HG03342 (cell line): ENCODE data around the gene CHRNA1.

Experiments
- ATAC-seq: cut with Tn5 transposase; IDR thresholded peaks from one replicate; pipeline ENCODE4 v1.9.1; 2021; ENCODE audit warnings: mild to moderate bottlenecking, moderate library complexity; ENCODE audit not compliant: unreplicated experiment

The CHRNA1 gene

DNA sequence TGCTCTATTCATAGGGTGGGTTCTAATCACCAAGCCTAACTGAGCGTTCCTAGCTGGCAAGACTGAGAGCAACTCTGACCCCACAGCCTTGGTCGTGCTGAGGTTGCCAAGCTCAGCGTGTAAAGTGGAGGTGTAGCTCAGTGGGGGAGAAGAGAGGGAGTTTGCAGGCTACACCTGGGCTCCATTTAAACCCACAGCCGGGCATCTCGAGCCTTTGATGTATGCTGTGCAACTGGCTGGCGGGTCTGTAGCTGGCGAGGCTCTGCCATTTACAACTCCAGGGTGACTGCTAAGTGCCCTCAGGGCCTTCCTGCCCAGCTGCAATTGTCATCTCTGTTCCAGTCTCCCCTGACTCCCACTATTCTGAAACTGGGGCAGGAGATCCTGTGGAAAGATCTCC lies 20.0 kb upstream of the CHRNA1 start:
- no peak for ATAC-seq

DNA sequence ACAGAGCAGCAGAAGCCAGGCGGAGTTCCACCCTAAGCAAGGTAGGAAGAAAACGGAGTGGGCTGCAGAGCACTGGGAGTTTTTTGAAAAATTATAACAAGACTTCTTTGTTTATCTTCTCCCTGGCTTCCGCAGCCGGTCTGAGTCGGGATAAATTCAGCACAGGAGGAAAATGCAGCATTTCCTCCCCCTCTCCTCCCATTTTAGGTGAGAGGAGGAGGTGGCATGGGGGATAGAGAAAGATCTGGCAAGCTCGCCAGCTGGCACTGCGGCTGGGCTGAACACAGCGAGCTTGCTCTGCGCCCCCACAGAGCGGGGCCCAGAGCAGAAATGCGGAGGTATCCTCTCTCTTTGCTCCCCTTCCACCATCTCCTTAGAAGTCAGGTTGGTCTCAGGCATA lies 17.7 kb upstream of the CHRNA1 start:
- no peak for ATAC-seq

DNA sequence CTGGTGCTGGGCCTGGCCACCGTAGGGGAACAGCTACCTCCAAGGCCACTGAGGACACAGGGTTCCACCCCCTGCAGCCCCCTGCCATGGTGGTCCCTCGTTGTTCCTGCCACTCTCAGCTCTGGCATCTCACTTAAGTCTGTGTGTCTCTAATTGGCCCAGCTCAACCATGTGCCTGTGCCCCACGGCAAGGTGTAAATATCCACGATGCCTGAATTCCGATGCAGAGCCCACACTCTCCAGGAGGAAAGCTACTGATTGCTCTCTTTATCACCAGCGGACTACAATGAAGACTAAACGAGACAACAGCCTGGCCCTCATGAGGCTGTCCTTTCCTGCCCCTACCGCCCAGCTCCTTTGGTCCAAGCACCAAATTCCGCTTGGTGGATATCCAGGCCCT lies 17.0 kb upstream of the CHRNA1 start:
- ATAC-seq = no peak

DNA sequence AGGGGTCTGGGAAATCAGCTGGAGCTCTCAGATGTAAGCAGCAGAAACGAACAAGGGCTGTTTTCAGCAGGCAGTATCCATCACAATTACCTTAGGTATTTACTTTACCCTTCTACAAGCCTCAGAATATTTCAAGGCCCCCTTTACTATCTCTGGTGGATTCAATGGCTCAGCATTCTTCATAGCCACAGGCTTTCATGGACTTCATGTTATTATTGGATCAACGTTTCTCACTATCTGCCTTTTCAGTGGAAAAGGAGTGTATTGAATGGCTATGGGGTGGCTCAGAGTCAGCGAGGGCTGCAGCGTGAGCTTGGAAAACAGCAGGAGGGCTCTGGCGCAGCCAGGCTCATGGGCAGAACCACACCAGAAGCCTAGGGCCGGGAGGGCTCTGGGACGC lies 16.6 kb upstream of the CHRNA1 start:
- no peak for ATAC-seq

DNA sequence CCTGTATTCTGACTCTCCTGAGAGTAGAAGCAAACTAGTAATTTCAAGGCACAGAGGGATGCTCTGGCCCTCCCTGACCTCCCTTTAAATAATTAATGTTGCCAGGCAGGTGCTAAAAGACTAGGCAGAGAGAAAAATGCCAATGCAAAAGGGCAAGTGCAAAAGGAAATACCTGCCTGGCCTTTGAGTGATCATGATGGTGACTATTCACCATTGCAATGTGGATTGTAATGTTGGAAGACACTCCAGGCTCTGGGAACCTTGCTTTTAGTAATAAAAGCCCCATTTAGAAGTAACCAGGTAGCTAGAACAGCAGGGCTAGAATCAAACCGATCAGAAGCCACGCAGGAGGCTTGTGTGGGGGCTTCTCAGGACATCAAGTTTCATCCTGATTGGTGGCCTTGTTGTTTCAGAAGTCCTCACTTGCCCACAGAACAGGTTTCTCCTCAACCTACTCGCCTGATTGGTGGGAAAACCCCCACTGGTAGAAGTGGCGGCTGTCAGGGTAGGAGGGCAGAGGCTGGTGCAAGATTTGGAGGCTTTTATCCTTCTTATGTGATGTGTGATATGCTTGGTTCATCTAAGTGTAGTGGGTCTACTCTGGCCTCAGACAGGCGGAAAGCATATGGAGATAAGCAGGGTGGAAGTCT lies 16.0 kb upstream of the CHRNA1 start:
- ATAC-seq = no peak

DNA sequence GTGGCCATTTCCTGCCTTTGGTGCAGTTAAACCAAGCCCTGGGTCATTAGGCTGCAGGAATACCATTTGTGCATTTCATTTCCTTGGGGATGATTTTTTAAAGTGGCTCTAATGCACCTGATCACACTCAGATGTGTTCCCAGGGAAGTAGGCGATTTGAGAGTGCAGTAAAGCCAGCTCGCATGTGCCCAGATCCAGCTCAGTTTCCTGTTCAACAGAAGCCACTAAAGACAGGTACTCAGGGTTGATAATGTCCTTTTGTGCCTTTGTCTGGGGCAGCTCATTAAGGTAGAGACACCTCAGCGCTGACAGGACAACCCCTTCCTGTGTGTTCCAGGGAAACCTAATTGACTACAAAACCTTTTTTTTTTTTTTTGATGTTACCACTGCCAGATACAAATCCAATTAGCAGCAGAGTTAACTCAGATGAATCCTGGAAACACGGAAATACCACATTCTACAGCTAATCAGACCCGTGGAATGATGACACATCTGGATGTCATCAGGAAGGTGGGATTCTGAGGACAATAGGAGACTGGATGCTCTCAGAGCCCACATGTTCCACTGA lies 15.2 kb upstream of the CHRNA1 start:
- ATAC-seq = no peak

DNA sequence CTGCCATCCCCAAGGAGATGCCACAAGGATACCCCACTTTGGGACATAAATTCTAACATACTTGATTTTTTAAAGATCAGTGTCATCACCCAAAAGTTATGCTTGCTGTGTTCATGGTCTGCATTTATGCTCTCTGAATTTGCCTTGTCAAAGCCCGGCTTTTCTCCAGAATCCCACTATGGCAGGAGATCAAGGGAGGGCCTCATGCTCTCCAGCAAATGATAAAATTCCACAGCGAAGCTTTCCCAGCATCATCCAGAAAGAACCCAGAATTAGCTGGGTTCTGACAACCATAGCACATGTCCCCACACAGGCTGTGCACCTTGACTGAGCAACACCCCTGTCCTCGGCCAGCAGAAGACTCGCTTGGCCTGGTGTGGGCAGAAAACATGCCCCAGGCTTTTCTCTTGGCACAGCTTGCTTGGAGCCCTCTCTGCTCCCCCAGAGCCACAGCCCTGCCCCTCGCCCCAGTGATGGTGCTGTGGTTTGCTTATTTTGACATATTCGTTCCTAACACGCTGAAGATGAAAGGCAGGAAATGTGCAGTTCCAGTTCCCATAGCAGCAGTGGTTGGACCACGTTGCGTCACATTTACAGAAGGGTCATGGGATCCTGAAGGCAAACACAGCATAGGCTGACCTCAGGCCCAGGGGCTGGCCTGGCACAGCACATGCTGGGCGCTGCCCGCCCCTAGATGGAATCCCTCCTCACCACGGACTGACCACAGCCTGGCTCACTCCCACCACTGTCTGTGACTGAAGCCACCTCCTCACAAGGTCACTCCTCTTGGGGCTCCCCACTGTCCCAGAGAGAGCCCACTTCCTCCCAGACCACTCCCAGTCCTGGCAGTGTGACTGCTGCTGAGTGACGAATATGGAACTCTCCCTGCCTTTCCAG lies 14.1 kb upstream of the CHRNA1 start:
- ATAC-seq = no peak

DNA sequence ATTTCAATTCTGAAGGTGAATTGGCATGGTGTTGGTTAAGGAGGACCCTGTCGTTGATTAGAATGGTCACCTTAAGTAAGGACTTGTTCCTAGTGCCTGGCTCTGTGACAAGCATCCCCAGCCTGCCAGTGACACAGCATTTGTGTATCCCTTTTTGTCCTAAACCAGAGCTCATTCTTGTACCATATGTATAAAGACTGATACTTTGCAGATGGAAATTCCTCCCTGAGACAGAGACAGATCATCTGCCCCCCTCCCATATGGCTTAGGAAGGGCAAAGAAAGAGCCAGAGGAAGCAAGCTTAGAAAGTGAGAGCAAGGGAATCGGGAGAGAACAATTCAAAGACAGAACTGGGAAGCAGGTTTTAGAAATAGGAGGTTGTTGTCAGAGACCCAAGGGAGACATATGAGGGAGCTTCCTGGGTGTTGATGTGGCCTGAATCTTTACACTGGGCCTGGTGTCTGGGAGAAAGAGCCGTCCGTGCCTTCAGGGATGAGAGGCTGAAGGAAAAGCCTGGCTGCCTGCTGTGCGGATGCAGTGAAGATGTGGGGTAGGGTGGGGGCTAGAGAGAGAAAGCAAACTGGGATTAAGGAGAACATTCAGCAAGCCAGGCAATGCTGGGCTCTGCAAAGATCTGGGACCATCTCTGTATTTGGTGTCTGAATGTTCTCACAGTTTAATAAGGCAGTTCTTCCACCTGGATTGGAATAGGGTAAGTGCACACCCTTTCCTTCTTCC lies 13.2 kb upstream of the CHRNA1 start:
- no peak for ATAC-seq

DNA sequence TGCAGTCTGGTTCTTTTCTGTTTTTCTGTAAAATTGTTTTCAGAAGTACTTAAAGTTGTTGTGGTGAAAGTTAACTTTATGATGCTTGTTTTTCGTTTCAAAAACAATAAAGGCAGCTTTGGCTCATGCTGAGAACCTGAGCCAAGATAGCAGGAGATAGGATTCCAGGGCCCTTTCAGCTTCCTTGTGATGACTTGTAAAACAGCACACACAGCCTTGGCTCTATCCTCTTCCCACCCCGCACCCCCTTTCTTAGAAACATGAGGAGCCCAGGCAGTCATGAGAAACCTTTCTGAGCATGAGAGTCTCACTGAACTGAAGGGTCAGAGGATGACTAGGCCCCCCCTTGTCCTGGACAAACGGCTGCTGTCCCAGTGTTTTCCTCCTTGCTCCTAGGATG lies 12.4 kb upstream of the CHRNA1 start:
- ATAC-seq = no peak

DNA sequence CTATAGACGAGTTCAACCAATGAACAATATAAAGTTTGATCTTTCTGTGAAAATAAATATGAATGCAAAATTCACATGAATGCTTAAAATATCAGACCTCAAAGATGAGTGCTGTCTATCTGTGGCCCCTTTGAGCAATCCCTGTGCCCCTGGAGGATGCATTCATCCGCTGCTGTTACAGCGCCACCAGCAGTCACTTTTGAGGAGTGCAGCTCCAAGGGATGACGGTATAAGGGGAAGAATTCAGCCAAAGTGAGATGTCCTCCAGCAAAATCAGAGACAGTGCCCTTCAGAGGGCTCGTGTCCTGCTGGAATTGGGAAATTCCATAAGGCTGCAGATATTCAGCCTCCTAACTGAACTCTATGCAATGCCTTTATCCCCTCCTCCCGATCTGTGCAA lies 12.0 kb upstream of the CHRNA1 start:
- ATAC-seq = no peak

DNA sequence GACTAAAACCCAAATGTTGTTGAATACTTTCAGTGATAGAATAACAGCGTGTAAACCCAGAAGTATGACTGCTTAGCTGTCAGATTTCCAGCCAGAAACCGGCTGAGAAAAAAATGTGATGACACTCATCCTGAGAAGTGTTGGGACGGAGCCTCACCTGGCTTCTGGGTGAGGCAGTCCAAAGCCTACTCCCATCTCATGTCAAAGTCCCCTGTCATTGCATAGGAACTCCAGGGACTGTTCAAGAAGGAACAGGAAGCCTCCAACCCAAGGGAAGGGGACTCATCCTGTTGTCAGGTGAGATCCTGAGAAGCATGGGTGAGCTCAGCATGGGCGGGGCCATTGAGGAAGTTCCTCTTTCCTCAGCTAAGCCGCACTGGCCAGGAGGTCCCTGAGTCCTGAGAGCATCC lies 11.3 kb upstream of the CHRNA1 start:
- ATAC-seq = no peak

DNA sequence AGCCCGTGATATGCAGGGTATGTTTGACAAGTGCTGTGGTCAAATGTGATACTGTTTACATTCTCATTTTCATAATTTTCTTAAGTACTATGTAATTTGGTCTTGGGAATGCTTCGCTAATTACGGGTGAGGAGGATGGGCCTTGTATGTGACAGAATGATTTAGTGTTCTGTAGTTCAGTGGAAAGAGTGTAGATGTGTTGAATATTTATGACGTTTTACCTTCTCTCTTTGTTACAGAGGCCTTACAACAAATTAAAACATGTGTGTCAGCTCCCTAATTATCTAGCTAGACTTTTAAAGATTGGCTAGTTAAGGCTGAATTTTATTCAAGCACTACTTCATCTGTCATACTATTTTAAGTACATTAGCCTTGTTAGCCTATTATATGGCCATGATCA lies 10.6 kb upstream of the CHRNA1 start:
- no peak for ATAC-seq

DNA sequence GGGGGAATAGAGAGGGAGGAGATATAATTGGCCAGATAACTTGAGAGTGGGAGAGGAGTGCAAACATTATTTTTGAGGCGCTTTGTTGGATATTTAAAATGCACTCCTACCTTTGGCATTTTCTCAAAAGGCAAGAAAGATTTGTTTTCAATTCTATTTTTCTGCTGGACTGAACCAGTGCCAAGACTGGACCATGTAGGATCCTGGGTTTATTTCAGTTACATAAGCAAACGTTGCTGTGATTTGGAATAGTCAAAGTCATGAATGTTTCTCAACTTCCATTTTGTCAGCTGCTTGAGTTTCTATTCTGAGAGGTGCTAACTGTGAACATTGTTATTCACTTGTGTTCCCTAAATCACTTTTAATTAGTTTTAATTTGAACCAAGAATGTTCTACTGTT lies 8.9 kb upstream of the CHRNA1 start:
- ATAC-seq = no peak

DNA sequence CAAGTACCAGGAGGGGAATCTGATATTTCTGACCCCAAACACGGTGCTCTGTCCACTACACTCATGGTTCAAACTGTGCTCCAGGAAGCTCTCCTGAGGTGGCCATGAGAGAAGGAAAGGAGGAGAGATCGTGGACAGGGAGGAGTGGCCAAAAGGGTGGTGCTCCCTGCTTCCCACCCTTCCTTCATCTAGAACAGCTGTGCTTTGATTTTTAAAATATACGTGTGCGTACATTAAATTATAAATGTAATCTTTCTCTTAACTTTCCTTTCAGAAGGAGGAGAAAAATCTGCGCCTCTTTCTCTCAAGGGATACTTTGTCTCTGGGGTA lies 8.2 kb upstream of the CHRNA1 start:
- ATAC-seq = no peak

DNA sequence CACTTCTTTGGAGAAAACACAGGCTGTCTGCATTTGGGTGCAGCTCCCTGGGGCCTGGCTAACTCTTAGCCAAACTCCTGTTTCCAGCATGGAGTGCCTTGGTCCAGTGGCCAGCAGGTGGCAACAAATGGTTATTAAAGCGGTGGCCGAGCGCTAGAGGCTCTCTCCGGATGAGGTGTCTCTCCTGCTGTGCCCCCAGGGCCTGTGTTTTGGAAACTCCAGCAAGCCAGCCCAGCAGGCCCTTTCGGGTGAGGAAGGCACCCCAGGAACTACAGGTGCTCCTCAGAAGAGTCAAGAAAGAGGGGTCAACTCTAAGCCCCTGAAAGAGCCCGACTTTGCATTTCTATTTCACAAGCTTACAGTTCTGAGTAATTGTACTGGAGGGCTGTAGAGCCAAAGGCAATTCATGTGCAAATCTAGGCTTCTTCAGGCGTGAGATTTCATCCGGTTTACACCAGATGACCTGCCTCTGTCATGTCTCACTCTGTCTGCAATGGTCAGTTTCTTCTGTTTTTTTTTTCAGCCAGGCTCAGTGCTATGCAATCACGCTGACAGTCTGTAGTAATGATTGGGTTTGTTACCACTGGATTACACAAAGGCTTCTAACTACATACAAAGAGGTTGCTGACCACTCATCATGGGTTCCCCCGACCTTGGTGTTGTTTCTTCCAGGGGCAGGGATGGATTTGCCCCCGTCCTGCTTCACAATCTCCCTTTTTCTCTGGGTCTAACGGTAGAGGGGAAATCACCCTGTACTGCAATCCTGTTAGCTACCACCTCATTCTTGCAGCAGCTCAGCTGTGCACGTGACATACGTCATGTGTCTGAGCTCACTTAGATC lies 7.6 kb upstream of the CHRNA1 start:
- peak; percentile 68 for ATAC-seq

DNA sequence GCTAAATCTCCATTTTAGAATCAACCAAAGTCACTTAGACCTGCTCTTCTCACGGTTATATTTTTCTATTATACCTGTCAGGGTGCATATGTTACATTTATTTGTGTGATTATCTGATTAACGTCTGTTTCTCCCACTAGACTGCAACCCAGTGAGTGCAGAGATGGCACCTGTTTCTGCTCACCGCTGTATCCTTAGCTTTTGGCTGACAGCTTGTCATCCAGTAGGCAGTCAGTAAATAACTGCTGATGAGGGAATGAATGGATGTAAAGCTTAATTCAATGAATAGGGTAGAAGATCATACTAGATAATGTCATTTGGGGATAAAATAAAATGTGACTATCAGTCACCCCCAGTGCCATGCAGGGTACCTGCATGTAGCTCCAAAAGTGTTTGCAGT lies 6.9 kb upstream of the CHRNA1 start:
- ATAC-seq = no peak

DNA sequence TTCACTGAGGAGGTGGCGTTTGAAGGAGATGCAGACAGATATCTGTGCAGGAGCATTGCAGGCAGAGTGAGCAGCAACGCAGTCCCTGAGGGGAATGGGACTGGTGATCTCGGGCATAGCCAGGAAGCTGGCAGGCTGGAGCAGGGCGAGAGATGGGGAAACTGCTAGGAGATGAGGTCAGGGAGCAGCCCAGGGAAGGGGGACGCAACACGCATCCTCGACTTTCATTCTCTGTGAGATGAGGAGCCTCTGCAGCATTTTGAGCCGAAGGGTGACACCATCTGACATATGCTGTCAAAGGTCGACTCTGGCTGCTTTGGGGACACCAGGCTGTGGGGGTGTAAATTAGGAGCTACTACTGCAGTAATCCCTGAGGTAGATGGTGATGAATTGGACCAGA lies 4.3 kb upstream of the CHRNA1 start:
- ATAC-seq = no peak

DNA sequence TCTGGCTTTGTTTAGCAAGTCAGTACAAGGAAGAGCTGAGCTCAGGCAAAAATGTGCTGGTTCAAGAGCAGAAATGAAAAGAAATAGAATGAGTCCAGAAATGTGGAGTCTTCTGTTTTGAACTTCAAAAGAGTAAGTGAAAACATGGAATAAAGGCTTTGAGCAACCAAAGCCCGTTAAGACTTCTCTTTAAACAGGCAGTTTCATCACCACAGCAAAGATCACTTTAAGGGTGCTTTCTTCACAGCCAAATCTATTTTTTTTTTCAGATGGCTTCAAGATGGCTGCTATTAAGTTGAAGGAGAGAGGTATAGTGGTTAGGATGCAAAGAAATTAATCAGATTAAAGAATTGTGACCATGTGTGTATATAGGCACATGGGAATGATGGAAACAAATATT lies 2.0 kb upstream of the CHRNA1 start:
- no peak for ATAC-seq

DNA sequence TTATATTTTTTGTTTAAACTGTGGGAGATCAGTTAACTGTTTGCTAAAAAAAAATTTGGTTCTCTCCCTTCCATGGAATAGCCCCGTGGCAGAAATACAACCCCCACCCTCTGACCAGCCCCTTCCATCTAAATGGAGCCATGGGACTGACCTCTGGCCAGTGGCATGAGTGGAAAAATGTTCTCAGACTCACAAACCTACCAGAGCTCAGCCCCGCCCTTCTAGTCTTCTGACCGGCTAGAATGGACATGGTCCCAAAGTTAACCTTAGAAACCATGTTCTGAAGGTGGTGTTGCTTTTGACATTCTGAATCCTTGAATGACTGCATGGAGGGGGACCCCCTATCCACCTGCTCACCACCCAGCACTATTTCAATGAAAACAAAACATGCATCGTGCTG lies 1.3 kb upstream of the CHRNA1 start:
- no peak for ATAC-seq

DNA sequence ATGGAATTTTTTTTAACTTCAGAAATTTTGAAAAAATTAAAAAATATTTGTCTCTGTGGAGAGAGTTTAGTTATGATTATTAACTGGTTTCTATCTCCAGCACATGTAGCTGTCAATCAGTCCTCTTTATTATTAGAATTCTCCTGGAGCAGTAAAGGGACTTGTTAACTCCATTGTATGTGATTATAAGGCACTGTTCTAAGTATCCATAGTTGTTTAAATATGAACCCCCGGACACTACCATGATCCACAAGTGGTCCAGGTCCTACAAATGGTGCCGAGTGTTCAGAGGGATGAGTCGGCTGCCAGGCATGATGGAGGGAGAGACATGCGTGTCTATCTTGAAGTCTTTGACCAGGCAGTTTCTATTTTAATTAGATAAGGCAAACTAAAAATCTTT lies 492 bp downstream of the CHRNA1 start:
- no peak for ATAC-seq

DNA sequence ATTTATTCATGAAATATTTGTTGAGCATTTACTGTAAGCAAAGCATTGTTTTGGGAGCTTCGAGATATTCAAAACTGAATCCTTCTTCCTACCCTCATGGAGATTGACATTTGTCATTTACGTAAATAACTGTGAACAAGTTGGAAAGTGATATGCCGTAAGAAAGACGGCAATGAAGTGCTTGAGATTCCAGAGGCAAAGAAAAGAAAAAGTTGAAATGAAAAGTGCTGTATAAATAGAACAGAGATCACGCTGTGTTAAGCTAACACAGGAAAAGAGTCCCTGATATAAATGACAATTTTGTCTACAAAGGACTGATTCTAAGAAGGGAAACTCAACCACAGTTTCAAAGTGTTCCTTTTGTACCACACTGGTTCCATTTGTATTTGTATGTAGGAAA lies 1.8 kb downstream of the CHRNA1 start:
- no peak for ATAC-seq
